Measurements from ENCODE around the gene CD3D. TPM values are rescaled to one million over a fixed set of nuclear protein-coding genes. Genes with fewer than 3 reads are reported as not detected.

The CD3D gene
- total RNA-seq, 2 donors from 2014 or later = 313 to 365 TPM

GRCh38 chr11:118304227-118304567 is 38.3 kb downstream of the CD3D start:
- peak; percentile 13 for ATAC-seq (replicated peaks)
- peak overlapping the region; percentile 100 for H3K27ac Mint-ChIP-seq
- H3K9me3 Mint-ChIP-seq = peaks cover 3% of the 10 kb centered on the region
- H3K4me3 Mint-ChIP-seq = peak overlapping the region; percentile 100
- H3K4me1 Mint-ChIP-seq = peaks cover 35% of the 10 kb centered on the region
- peaks cover 48% of the 10 kb centered on the region for H3K36me3 Mint-ChIP-seq (ENCODE audit: low read depth)
- H3K27me3 Mint-ChIP-seq = no peaks in the 10 kb centered on the region

- H3K27ac Mint-ChIP-seq = no peak overlapping the region
- H3K27me3 Mint-ChIP-seq = no peaks in the 10 kb centered on the region
- no peak overlapping the region for H3K4me3 Mint-ChIP-seq
- no peak for ATAC-seq (replicated peaks)
- H3K4me1 Mint-ChIP-seq = peaks cover 17% of the 10 kb centered on the region
- H3K9me3 Mint-ChIP-seq = peaks cover 3% of the 10 kb centered on the region
- peaks cover 23% of the 10 kb centered on the region for H3K36me3 Mint-ChIP-seq (ENCODE audit: low read depth)
Observed at GRCh38 chr11:118301600-118302195, 40.8 kb downstream of the CD3D start.

- no peaks in the 10 kb centered on the region for H3K36me3 Mint-ChIP-seq (ENCODE audit: low read depth)
- no peaks in the 10 kb centered on the region for H3K27me3 Mint-ChIP-seq
- H3K9me3 Mint-ChIP-seq = no peaks in the 10 kb centered on the region
- H3K27ac Mint-ChIP-seq = peak overlapping the region; percentile 70
- H3K4me1 Mint-ChIP-seq = peaks cover 13% of the 10 kb centered on the region
- ATAC-seq (replicated peaks) = peak; percentile 84
- H3K4me3 Mint-ChIP-seq = peak overlapping the region; percentile 26
Observed at GRCh38 chr11:118295815-118296454, 46.6 kb downstream of the CD3D start.

GRCh38 chr11:118295199-118295598 is 47.3 kb downstream of the CD3D start:
- Mint-ChIP-seq H3K27me3 (no peaks in the 10 kb centered on the region), H3K27ac (peak overlapping the region; percentile 70), H3K4me3 (no peak overlapping the region), H3K9me3 (no peaks in the 10 kb centered on the region), H3K4me1 (peaks cover 16% of the 10 kb centered on the region), H3K36me3 (ENCODE audit: low read depth) (no peaks in the 10 kb centered on the region)
- ATAC-seq (replicated peaks) = no peak

GRCh38 chr11:118294053-118294452 is 48.5 kb downstream of the CD3D start:
- no peak for ATAC-seq (replicated peaks)
- no peak overlapping the region for H3K4me3 Mint-ChIP-seq

GRCh38 chr11:118291477-118292135 is 50.9 kb downstream of the CD3D start:
- H3K27me3 Mint-ChIP-seq = no peaks in the 10 kb centered on the region
- no peak for ATAC-seq (replicated peaks)
- peak overlapping the region; percentile 50 for H3K4me3 Mint-ChIP-seq
- no peaks in the 10 kb centered on the region for H3K36me3 Mint-ChIP-seq (ENCODE audit: low read depth)
- peaks cover 16% of the 10 kb centered on the region for H3K4me1 Mint-ChIP-seq
- H3K9me3 Mint-ChIP-seq = no peaks in the 10 kb centered on the region
- no peak overlapping the region for H3K27ac Mint-ChIP-seq

More at GRCh38 chr11:118294053-118294452, 48.5 kb downstream of the CD3D start:
- Mint-ChIP-seq H3K27ac (no peak overlapping the region), H3K9me3 (no peaks in the 10 kb centered on the region), H3K36me3 (ENCODE audit: low read depth) (no peaks in the 10 kb centered on the region), H3K27me3 (no peaks in the 10 kb centered on the region), H3K4me1 (peaks cover 16% of the 10 kb centered on the region)

GRCh38 chr11:118290923-118291322 is 51.6 kb downstream of the CD3D start:
- Mint-ChIP-seq H3K9me3 (no peaks in the 10 kb centered on the region), H3K36me3 (ENCODE audit: low read depth) (no peaks in the 10 kb centered on the region), H3K4me1 (peaks cover 11% of the 10 kb centered on the region), H3K27ac (peak overlapping the region; percentile 53), H3K27me3 (no peaks in the 10 kb centered on the region), H3K4me3 (peak overlapping the region; percentile 50)
- ATAC-seq (replicated peaks) = peak; percentile 88

- no peaks in the 10 kb centered on the region for H3K36me3 Mint-ChIP-seq (ENCODE audit: low read depth)
- H3K27me3 Mint-ChIP-seq = no peaks in the 10 kb centered on the region
- no peak for ATAC-seq (replicated peaks)
Observed at GRCh38 chr11:118289401-118289800, 53.1 kb downstream of the CD3D start.

More at GRCh38 chr11:118289401-118289800, 53.1 kb downstream of the CD3D start:
- Mint-ChIP-seq H3K27ac (no peak overlapping the region), H3K9me3 (no peaks in the 10 kb centered on the region), H3K4me3 (no peak overlapping the region), H3K4me1 (peaks cover 6% of the 10 kb centered on the region)

Other genes with a start within 250 kb of the CD3D start
- 1 to 10 TPM in 1 of 2 donors, under 1 TPM in 1; 0.09 to 3.3 TPM for gene SCN4B, start 189.9 kb downstream of the CD3D start, total RNA-seq
- under 1 TPM in 1 of 2 donors, not detected in 1; 0.11 TPM for gene SCN2B, start 166.1 kb downstream of the CD3D start, total RNA-seq
- gene JAML, start 117.7 kb downstream of the CD3D start, total RNA-seq = 100 to 1,000 TPM in 1 of 2 donors, 10 to 100 TPM in 1; 74.0 to 276 TPM
- 100 to 1,000 TPM in 1 of 2 donors, 10 to 100 TPM in 1; 31.5 to 111 TPM for gene MPZL3, start 90.3 kb downstream of the CD3D start, total RNA-seq
- gene MPZL2, start 78.4 kb downstream of the CD3D start, total RNA-seq = 10 to 100 TPM in 1 of 2 donors, 1 to 10 TPM in 1; 2.8 to 21.7 TPM
- 100 to 1,000 TPM; 338 to 500 TPM for gene CD3E, start 38.0 kb downstream of the CD3D start, total RNA-seq
- gene CD3G, start 1.6 kb upstream of the CD3D start, total RNA-seq = 100 to 1,000 TPM; 103 to 140 TPM
- gene UBE4A, start 16.9 kb upstream of the CD3D start, total RNA-seq = 10 to 100 TPM; 40.9 to 48.3 TPM
- gene ATP5MG, start 58.9 kb upstream of the CD3D start, total RNA-seq = 100 to 1,000 TPM; 155 to 275 TPM
- gene KMT2A, start 93.8 kb upstream of the CD3D start, total RNA-seq = 100 to 1,000 TPM in 1 of 2 donors, 10 to 100 TPM in 1; 81.6 to 118 TPM
- 1 to 10 TPM in 1 of 2 donors, under 1 TPM in 1; 0.29 to 1.2 TPM for gene TTC36, start 184.8 kb upstream of the CD3D start, total RNA-seq
- 10 to 100 TPM in 1 of 2 donors, 1 to 10 TPM in 1; 8.2 to 14.9 TPM for gene TMEM25, start 188.5 kb upstream of the CD3D start, total RNA-seq
- 1 to 10 TPM; 7.0 to 7.5 TPM for gene IFT46, start 223.2 kb upstream of the CD3D start, total RNA-seq
- gene ARCN1, start 229.7 kb upstream of the CD3D start, total RNA-seq = 100 to 1,000 TPM; 143 to 155 TPM

Data from activated T-helper 17 cell treated with anti-CD3 and anti-CD28 coated beads, Interleukin-2, amount 50 U/mL, for 72 hours (primary cell).